Endothelial cell (in vitro differentiated cells): Measurements from ENCODE around the gene DRD3. TPM values are rescaled to one million over a fixed set of nuclear protein-coding genes. Genes with fewer than 3 reads are reported as not detected.

ENCODE experiments used
- DNase-seq: peaks from one replicate; pipeline ENCODE4 v3.0.0; 2021; ENCODE audit warnings: low spot score
- H3K27ac Mint-ChIP-seq: one replicate; pipeline ENCODE4 v1.8.0; 2021; ENCODE audit warnings: mixed read lengths, inconsistent platforms; ENCODE audit not compliant: unreplicated experiment
- H3K27me3 Mint-ChIP-seq: one replicate; pipeline ENCODE4 v1.8.0; 2021; ENCODE audit warnings: mild to moderate bottlenecking, moderate library complexity, mixed read lengths, inconsistent platforms; ENCODE audit not compliant: unreplicated experiment
- H3K36me3 Mint-ChIP-seq: one replicate; pipeline ENCODE4 v1.8.0; 2021; ENCODE audit warnings: mild to moderate bottlenecking, low read depth, mixed read lengths, inconsistent platforms; ENCODE audit not compliant: unreplicated experiment
- H3K4me1 Mint-ChIP-seq: one replicate; pipeline ENCODE4 v1.8.0; 2021; ENCODE audit warnings: mild to moderate bottlenecking, mixed read lengths, inconsistent platforms; ENCODE audit not compliant: unreplicated experiment
- H3K4me3 Mint-ChIP-seq: one replicate; pipeline ENCODE4 v1.8.0; 2021; ENCODE audit warnings: mild to moderate bottlenecking, mixed read lengths, inconsistent platforms; ENCODE audit not compliant: unreplicated experiment
- H3K9me3 Mint-ChIP-seq: one replicate; pipeline ENCODE4 v1.8.0; 2021; ENCODE audit warnings: mixed read lengths, inconsistent platforms; ENCODE audit not compliant: unreplicated experiment
- CTCF ChIP-seq: fragments of 200-600 bp; sonication (generic); IDR thresholded peaks from one replicate; pipeline ENCODE4 v1.5.0; 2021; ENCODE audit warnings: antibody characterized with exemption; ENCODE audit not compliant: unreplicated experiment
- total RNA-seq: library from RNA; stranded (reverse); fragmentation: NEBNext Ultra II Directional; extraction: Animal tissue kit (Norgen Biotek cat#: 25700); gene quantifications from one replicate; pipeline ENCODE4 v1.2.1, GENCODE V29; 2021; ENCODE audit not compliant: unreplicated experiment

DRD3 gene
- total RNA-seq, 1 donor from 2014 or later: not detected

- no peak for TF ChIP-seq CTCF
- Mint-ChIP-seq H3K4me1 (peaks cover 7% of the 10 kb centered on the region), H3K9me3 (no peaks in the 10 kb centered on the region), H3K27me3 (no peaks in the 10 kb centered on the region), H3K4me3 (no peak overlapping the region), H3K27ac (no peak overlapping the region), H3K36me3 (no peaks in the 10 kb centered on the region)
- no peak for DNase-seq
These were observed 77.8 kb downstream of the DRD3 start for GRCh38 chr3:114101101-114101500.

DNA sequence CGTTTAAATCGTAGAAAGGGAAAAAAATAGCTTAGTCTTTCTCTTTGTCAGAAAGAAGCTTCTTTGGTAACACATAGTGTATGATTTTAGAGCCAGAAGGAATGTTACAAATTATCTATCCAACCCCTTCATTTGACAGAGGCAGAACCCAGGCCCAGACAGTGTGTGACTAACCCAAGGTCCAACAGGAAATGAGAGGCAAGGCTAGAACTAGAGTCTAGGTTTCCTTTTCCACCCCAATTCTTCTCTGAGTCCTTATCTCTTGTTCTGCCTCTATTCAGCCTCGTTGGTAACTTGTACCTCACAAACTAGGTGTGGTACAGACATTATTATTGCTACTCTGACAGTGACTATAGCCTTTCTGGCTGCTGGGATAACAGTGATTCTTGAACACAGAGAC is 83.1 kb downstream of the DRD3 start:
- Mint-ChIP-seq H3K9me3 (no peaks in the 10 kb centered on the region), H3K36me3 (no peaks in the 10 kb centered on the region), H3K4me3 (no peak overlapping the region), H3K27ac (no peak overlapping the region), H3K4me1 (peaks cover 24% of the 10 kb centered on the region), H3K27me3 (peaks cover 2% of the 10 kb centered on the region)
- no peak for DNase-seq
- no peak for TF ChIP-seq CTCF

DNA sequence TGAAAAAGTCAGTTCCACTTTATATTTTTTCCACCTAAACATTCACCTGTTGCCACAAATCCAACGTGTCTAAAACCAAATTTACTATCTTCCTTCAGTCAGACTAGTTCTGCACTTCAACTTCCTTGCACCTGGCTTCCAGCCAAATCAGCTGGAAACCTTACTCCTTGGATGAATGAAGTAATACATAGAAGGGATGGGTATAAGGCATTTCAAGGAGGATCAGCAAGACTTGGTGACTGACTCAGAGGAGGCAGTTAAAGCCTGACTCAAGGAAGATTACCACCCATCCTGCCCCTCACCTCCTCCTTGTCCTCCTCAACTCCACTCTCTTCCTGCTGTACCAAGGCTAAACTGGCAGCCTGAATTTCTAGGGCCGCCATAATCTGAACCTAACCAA is 85.3 kb downstream of the DRD3 start:
- TF ChIP-seq CTCF: no peak
- no peak for DNase-seq
- H3K27ac Mint-ChIP-seq: no peak overlapping the region
- H3K27me3 Mint-ChIP-seq: peaks cover 2% of the 10 kb centered on the region
- H3K4me3 Mint-ChIP-seq: no peak overlapping the region
- peaks cover 24% of the 10 kb centered on the region for H3K4me1 Mint-ChIP-seq
- no peaks in the 10 kb centered on the region for H3K36me3 Mint-ChIP-seq
- no peaks in the 10 kb centered on the region for H3K9me3 Mint-ChIP-seq

DNA sequence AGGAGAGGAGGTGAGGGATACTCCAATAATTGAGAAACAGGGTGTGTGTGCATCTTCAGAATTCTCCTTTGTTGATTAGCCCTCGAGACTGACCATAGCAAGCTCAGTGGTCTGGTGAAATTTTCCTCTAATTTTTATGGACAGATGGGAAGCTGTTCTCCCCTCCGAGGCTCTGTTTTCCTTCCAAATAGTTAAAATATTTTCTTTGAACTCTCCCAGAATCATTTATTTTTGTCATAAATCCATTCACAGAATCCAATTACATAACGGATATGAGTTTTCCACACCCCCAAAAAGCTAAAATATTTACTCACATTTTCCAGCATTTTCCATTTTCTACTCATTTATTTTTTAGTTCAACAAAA is 85.9 kb downstream of the DRD3 start:
- peaks cover 24% of the 10 kb centered on the region for H3K4me1 Mint-ChIP-seq
- H3K27ac Mint-ChIP-seq: peak overlapping the region; percentile 61
- H3K9me3 Mint-ChIP-seq: no peaks in the 10 kb centered on the region
- peaks cover under 1% of the 10 kb centered on the region for H3K36me3 Mint-ChIP-seq
- peaks cover 2% of the 10 kb centered on the region for H3K27me3 Mint-ChIP-seq
- no peak for TF ChIP-seq CTCF
- no peak overlapping the region for H3K4me3 Mint-ChIP-seq
- DNase-seq: no peak

- Mint-ChIP-seq H3K27me3 (peaks cover 2% of the 10 kb centered on the region), H3K36me3 (peaks cover 7% of the 10 kb centered on the region), H3K9me3 (no peaks in the 10 kb centered on the region), H3K4me1 (peaks cover 24% of the 10 kb centered on the region), H3K4me3 (no peak overlapping the region), H3K27ac (peak overlapping the region; percentile 61)
- peak; percentile 12 for DNase-seq
- TF ChIP-seq CTCF: no peak
These were observed 86.5 kb downstream of the DRD3 start for GRCh38 chr3:114092151-114093015.
